A673 (cell line): Measurements from ENCODE around the gene TIAM1.

Experiments used
- CTCF ChIP-seq: fragments of 300-800, 200-600 bp; sonication (generic); conservative IDR thresholded peaks from 2 replicates; pipeline ENCODE4 v1.5.1; 2017; ENCODE audit warnings: low read depth, mild to moderate bottlenecking, antibody characterized with exemption, low read length, moderate library complexity, mixed read lengths
- EZH2 ChIP-seq: fragments of 200-600 bp; sonication (generic); IDR thresholded peaks from 2 replicates; pipeline ENCODE4 v1.6.1; 2017; ENCODE audit warnings: borderline replicate concordance, low read depth, mild to moderate bottlenecking, mixed read lengths, antibody characterized with exemption, low read length; ENCODE audit not compliant: poor library complexity, severe bottlenecking

- TF ChIP-seq CTCF = no peak
- TF ChIP-seq EZH2 = no peak
These were observed 204.0 kb downstream of the TIAM1 start for GRCh38 chr21:31140025-31140424.
